HTR-8/SVneo (cell line): Measurements from ENCODE around the gene KIT.

Source experiments
- DNase-seq: peaks from one replicate; pipeline ENCODE4 v3.0.0; 2011; ENCODE audit warnings: low spot score, mixed read lengths; ENCODE audit not compliant: insufficient read length
- FAIRE-seq: peaks from 2 replicates; lab custom pipeline; 2011; peaks lifted over from hg19 to GRCh38; lab: Jason Lieb, UNC

KIT gene

GRCh38 chr4:54659749-54660535 is 2.2 kb downstream of the KIT start:
- DNase-seq = no peak
- no peak for FAIRE-seq

DNA sequence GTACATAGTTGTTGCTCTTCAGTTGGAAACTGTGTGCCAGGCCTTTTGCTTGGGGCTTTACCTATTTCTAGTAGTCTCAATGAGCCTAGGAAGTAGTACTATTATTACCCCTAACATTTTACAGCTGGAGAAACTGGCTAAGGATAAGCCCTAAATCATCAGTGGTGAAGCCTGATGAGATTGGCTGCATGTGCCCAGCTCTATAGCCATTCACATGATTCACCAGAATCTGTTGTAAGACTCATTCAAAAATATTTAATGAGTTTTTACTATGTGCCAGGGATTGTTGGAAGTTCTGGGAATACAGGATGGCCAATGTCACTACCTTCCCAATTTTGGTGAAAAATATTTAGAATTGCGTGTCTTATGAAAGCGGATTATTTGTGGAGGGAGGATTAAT is 2.8 kb downstream of the KIT start:
- no peak for DNase-seq
- no peak for FAIRE-seq

GRCh38 chr4:54661169-54661568 is 3.4 kb downstream of the KIT start:
- DNase-seq = no peak
- FAIRE-seq = no peak

GRCh38 chr4:54661686-54662085 is 3.9 kb downstream of the KIT start:
- FAIRE-seq (no peak), DNase-seq (peak; percentile 63)

- no peak for DNase-seq
- FAIRE-seq = no peak
Observed at GRCh38 chr4:54662123-54662522, 4.4 kb downstream of the KIT start.

GRCh38 chr4:54662901-54663585 is 5.3 kb downstream of the KIT start:
- DNase-seq = no peak

DNA sequence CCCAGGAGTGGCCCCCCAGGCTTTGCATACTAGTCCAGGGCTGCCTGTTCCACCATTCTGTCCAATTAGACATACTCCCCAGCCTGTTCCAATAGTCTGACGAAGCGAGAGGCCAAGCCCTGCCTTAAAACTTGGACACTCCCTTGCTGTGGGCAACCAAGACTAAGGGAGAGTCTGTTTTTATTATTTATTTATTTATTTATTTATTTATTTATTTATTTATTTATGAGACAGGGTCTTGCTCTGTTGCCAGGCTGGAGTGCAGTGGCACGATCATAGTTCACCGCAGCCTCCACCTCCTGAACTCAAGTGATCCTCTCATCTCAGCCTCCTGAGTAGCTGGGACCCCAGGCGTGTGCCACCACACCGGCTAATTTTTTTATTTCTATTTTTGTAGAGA is 6.6 kb downstream of the KIT start:
- DNase-seq (no peak), FAIRE-seq (no peak)

More at GRCh38 chr4:54662901-54663585, 5.3 kb downstream of the KIT start:
- FAIRE-seq = no peak

GRCh38 chr4:54668014-54668611 is 10.4 kb downstream of the KIT start:
- FAIRE-seq (no peak), DNase-seq (no peak)

DNA sequence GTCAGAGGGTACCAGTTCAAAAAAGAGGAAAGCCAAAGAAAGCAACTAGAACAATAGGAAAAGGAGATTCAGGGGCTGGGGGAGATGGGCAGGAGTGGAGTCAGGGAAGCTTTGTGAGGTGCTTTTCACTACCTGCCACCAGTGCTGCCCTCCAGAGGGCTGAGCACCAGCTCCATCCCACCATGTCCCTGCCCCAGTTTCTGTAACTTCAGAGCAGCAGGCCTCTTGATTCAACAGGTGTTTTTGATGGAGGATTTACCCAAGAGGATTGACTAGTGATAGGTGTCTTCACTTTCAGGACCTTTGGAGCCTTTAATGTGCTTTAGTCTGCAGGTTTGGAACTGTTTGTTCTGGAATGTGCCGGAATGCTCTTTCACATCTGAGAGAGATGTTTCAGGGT is 12.1 kb downstream of the KIT start:
- FAIRE-seq (no peak), DNase-seq (no peak)

- no peak for FAIRE-seq
Observed at GRCh38 chr4:54675721-54676461, 18.1 kb downstream of the KIT start.

DNA sequence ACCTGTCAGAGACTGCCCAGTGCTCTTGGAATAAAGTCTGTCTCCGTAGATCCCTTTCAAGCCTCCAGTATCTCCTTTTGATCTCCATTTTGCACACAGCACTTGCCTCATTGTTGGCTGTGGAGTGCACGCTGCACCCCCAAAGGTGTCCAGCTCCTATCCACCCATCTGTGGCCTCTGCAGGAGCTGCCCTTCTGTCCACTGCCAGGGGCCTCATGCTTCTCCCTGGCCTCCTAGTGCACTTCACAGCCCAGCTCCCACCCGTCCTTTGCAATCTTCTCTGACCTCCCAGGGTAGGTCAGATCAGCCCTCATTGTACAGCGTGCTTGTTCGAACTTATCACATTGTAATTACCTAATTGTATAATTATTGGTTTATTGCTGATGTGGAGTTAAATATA is 18.9 kb downstream of the KIT start:
- FAIRE-seq (no peak), DNase-seq (no peak)

More at GRCh38 chr4:54675721-54676461, 18.1 kb downstream of the KIT start:
- no peak for DNase-seq

GRCh38 chr4:54677416-54677815 is 19.7 kb downstream of the KIT start:
- no peak for DNase-seq
- no peak for FAIRE-seq

GRCh38 chr4:54677853-54678650 is 20.3 kb downstream of the KIT start:
- FAIRE-seq (no peak), DNase-seq (no peak)

GRCh38 chr4:54678826-54679225 is 21.1 kb downstream of the KIT start:
- FAIRE-seq (no peak), DNase-seq (no peak)

DNA sequence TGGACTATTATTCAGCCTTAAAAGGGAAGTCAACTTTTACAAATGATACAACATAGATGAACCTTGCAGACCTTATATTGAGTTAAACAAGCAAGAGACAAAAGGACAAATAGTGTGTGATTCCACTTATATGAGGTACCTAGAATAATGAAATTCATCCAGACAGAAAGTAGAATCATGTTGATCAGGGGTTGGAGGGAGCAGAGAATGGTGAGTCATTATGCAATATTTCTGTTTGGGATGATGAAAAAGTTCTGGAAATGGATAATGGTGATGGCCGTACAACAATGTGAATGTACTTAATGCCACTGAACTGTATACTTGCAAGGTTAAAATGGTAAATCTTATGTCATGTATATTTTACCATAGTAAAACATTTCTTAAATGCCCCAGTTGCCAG is 22.1 kb downstream of the KIT start:
- FAIRE-seq = no peak
- no peak for DNase-seq

DNA sequence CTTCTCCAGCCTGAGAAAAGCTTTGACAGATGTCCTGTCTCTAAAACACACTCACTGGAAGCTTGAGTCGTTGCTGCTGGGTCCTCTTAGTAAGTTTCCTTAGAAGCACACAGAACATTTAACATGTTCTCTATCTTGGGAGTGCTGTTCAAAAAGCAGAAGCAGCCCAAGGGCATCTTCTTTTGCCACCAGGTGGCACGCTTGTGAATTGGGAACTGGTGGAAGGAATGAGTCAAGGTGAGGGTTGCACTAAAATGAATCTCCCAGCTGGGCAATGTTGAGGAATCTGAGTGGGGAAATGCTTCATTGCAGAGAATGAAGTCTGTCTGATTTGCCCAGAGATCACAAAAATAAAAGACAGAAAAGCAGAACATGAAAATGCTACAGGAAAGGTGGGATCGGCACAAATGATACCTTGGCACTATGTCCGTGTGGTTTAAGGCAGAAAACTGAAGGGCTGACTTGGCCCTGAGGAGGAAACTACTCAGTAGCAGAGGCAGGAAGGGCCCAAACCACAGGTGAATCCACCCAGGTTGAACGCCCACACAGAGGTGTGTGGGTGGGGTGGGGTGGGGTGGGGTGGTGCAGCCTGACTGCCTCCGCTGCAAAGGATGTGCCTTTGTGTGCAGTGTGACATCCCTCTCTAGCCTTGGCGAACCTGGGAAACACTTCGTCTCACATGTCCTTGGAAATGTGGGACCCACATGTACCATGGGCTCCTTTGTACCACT is 26.0 kb downstream of the KIT start:
- DNase-seq (no peak), FAIRE-seq (no peak)

DNA sequence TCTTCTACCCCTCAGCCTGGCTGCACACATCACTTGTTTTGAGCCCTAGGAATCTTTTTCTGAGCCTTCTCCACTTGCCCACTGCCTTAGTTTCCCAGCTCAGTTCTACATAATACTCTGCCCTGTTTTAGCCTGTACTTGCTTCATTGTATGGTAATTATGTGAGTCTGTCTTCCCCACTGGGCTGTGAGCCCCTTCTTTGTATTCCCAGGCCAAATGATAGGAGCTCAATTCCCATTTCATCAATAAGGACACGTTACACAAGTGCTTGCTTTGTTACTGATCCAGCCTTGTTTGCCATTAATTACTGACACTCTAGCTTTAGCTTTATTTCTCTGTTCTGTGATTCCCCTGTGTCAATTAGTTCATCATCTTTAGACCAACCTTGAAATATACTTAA is 28.1 kb downstream of the KIT start:
- DNase-seq = no peak
- FAIRE-seq = no peak

DNA sequence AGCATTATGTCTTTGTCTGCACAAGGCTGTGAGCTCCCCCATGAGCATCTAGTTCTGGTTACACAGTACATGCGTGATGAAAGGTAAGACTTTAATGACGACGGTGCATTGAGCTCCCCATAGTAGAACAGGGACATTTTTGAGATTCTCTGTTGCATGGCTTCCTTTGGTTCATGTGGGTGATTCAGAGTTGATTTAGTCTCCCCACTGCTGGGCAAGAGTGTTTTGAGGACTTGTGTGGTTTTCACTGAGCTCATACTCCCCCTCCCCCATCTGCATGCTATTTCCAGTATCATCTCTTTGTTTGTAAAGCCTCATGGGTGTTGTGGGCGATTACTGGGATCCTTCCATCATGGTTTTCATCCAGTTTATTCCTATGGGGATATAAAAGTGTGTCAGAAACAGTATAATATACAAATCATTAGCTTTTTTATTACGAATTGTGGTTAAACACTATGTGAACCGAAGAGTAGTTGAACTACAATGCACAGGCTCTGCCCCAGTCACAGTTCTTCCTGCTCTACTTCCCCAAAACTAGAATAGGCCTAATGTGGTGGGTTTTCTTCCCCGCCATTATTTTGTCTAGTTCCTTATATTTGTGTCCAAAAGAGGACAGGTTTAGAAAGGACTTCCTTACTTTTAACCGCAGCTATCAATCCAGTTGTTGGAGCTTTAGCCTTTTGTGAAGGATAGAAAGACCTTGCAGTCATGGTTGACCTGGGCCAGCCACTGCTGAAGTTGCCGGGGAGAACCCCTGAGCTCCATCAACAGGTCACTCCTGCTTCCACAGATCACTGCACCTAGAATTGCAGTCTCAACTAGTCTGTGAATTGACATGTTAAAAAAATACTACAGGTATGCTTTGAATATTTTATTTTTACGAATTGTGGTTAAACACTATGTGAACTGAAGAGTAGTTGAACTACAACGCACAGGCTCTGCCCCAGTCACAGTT is 30.4 kb downstream of the KIT start:
- DNase-seq = no peak
- no peak for FAIRE-seq
